WTC11 (cell line): ENCODE results near the gene SMG7. TPM values are rescaled to one million over a fixed set of nuclear protein-coding genes. Genes with fewer than 3 reads are reported as not detected.

Experiments
- ATAC-seq: fragments of 200-7000 bp; cut with Tn5 transposase; 2 replicates; pipeline ENCODE4 v1.10.0; 2021; ENCODE audit warnings: mild to moderate bottlenecking, moderate library complexity
- CTCF ChIA-PET: fragments of 300-600 bp; sonication (Branson Sonifier 250); formaldehyde crosslinking; loops from one replicate; lab custom pipeline; 2021; ENCODE audit warnings: antibody characterized with exemption; lab: Charles Lee
- POLR2A ChIA-PET: fragments of 350-600 bp; sonication (Branson Sonifier 250); formaldehyde crosslinking; loops from one replicate; lab custom pipeline; 2021; ENCODE audit warnings: antibody characterized with exemption; lab: Charles Lee
- DNase-seq: peaks from one replicate; pipeline ENCODE4 v3.0.0; 2021; ENCODE audit warnings: low spot score
- H3K27ac Mint-ChIP-seq: 2 replicates; pipeline ENCODE4 v1.8.0; 2021; ENCODE audit warnings: mixed read lengths
- H3K27me3 Mint-ChIP-seq: 2 replicates; pipeline ENCODE4 v1.8.0; 2021; ENCODE audit warnings: low read depth, mild to moderate bottlenecking, moderate library complexity, mixed read lengths
- H3K36me3 Mint-ChIP-seq: 2 replicates; pipeline ENCODE4 v1.8.0; 2021; ENCODE audit warnings: mixed read lengths
- H3K4me1 Mint-ChIP-seq: 2 replicates; pipeline ENCODE4 v1.8.0; 2022; ENCODE audit warnings: mixed read lengths
- H3K4me3 Mint-ChIP-seq: 2 replicates; pipeline ENCODE4 v1.8.0; 2021; ENCODE audit warnings: mild to moderate bottlenecking, moderate library complexity, mixed read lengths
- H3K9me3 Mint-ChIP-seq: 2 replicates; pipeline ENCODE4 v1.8.0; 2021; ENCODE audit warnings: mixed read lengths
- ATF1 ChIP-seq: sonication (generic); formaldehyde crosslinking; IDR thresholded peaks from 2 replicates; pipeline ENCODE4 v1.8.1; 2023; ENCODE audit warnings: mild to moderate bottlenecking, moderate library complexity, missing genetic modification reagents
- ATF3 ChIP-seq: sonication (generic); formaldehyde crosslinking; conservative IDR thresholded peaks from 2 replicates; pipeline ENCODE4 v1.8.1; 2022; ENCODE audit warnings: mild to moderate bottlenecking, missing genetic modification reagents
- CBFB ChIP-seq: sonication (generic); formaldehyde crosslinking; IDR thresholded peaks from 2 replicates; pipeline ENCODE4 v1.8.1; 2022; ENCODE audit warnings: mild to moderate bottlenecking, low read depth, missing genetic modification reagents
- CREB1 ChIP-seq: sonication (generic); formaldehyde crosslinking; IDR thresholded peaks from 2 replicates; pipeline ENCODE4 v1.8.0; 2023; ENCODE audit warnings: mild to moderate bottlenecking, missing genetic modification reagents
- E2F1 ChIP-seq: sonication (generic); formaldehyde crosslinking; IDR thresholded peaks from 2 replicates; pipeline ENCODE4 v1.8.0; 2022; ENCODE audit warnings: mild to moderate bottlenecking, missing genetic modification reagents
- E2F5 ChIP-seq: sonication (generic); formaldehyde crosslinking; IDR thresholded peaks from 2 replicates; pipeline ENCODE4 v1.8.1; 2022; ENCODE audit warnings: mild to moderate bottlenecking, moderate library complexity, missing genetic modification reagents
- ELF4 ChIP-seq: sonication (generic); formaldehyde crosslinking; IDR thresholded peaks from 2 replicates; pipeline ENCODE4 v1.8.1; 2022; ENCODE audit warnings: low read depth, mild to moderate bottlenecking, moderate library complexity, missing genetic modification reagents
- GRHL2 ChIP-seq: fragments of 250-450 bp; sonication (Bioruptor Pico); IDR thresholded peaks from 2 replicates; pipeline ENCODE4 v1.8.0; 2022; ENCODE audit warnings: mild to moderate bottlenecking, moderate library complexity; ENCODE audit not compliant: insufficient replicate concordance, severe bottlenecking
- JAZF1 ChIP-seq: fragments of 250-450 bp; sonication (Bioruptor Pico); IDR thresholded peaks from 2 replicates; pipeline ENCODE4 v1.9.0; 2021; ENCODE audit warnings: moderate library complexity, mild to moderate bottlenecking, inconsistent platforms
- JUN ChIP-seq: sonication (generic); formaldehyde crosslinking; IDR thresholded peaks from 2 replicates; pipeline ENCODE4 v1.8.0; 2023; ENCODE audit warnings: mild to moderate bottlenecking, missing genetic modification reagents
- KAT7 ChIP-seq: sonication (generic); formaldehyde crosslinking; IDR thresholded peaks from 2 replicates; pipeline ENCODE4 v1.8.1; 2023; ENCODE audit warnings: missing genetic modification reagents, mild to moderate bottlenecking, borderline replicate concordance
- MXD4 ChIP-seq: fragments of 250-450 bp; sonication (Bioruptor Pico); IDR thresholded peaks from 2 replicates; pipeline ENCODE4 v1.8.0; 2021; ENCODE audit warnings: mild to moderate bottlenecking, moderate library complexity, borderline replicate concordance
- NFE2L1 ChIP-seq: sonication (generic); formaldehyde crosslinking; IDR thresholded peaks from 2 replicates; pipeline ENCODE4 v1.8.1; 2023; ENCODE audit warnings: missing genetic modification reagents
- PRDM15 ChIP-seq: sonication (generic); formaldehyde crosslinking; IDR thresholded peaks from 2 replicates; pipeline ENCODE4 v1.8.0; 2022; ENCODE audit warnings: missing genetic modification reagents
- SMAD3 ChIP-seq: sonication (generic); formaldehyde crosslinking; IDR thresholded peaks from 2 replicates; pipeline ENCODE4 v1.8.0; 2022; ENCODE audit warnings: missing genetic modification reagents, mild to moderate bottlenecking, borderline replicate concordance
- SOX15 ChIP-seq: fragments of 250-450 bp; sonication (Bioruptor Pico); IDR thresholded peaks from 2 replicates; pipeline ENCODE4 v1.9.0; 2021; ENCODE audit warnings: mild to moderate bottlenecking
- ZMAT4 ChIP-seq: fragments of 250-450 bp; sonication (Bioruptor Pico); IDR thresholded peaks from 2 replicates; pipeline ENCODE4 v1.9.0; 2021; ENCODE audit warnings: mild to moderate bottlenecking
- ZNF219 ChIP-seq: sonication (generic); formaldehyde crosslinking; IDR thresholded peaks from 2 replicates; pipeline ENCODE4 v1.8.0; 2023; ENCODE audit warnings: missing genetic modification reagents, mild to moderate bottlenecking, borderline replicate concordance
- ZNF263 ChIP-seq: sonication (generic); formaldehyde crosslinking; IDR thresholded peaks from 2 replicates; pipeline ENCODE4 v1.8.1; 2022; ENCODE audit warnings: low read depth, mild to moderate bottlenecking, moderate library complexity, missing genetic modification reagents
- ZNF396 ChIP-seq: fragments of 250-450 bp; sonication (Bioruptor Pico); IDR thresholded peaks from 2 replicates; pipeline ENCODE4 v1.8.0; 2021; ENCODE audit warnings: mild to moderate bottlenecking, moderate library complexity, borderline replicate concordance
- ZNF416 ChIP-seq: fragments of 250-450 bp; sonication (Bioruptor Pico); IDR thresholded peaks from 2 replicates; pipeline ENCODE4 v1.9.0; 2021; ENCODE audit warnings: mild to moderate bottlenecking, inconsistent platforms
- ZNF512 ChIP-seq: sonication (generic); formaldehyde crosslinking; IDR thresholded peaks from 2 replicates; pipeline ENCODE4 v1.8.1; 2022; ENCODE audit warnings: missing genetic modification reagents, borderline replicate concordance
- total RNA-seq: library from RNA; stranded (reverse); gene quantifications from 3 replicates; pipeline ENCODE4 v1.2.3, GENCODE V29; 2021

Gene SMG7
- total RNA-seq, 1 experiment from 2014 or later: 57.8 TPM

GRCh38 chr1:183597656-183598347, 125.5 kb downstream of the SMG7 start:
- ChIA-PET CTCF (interaction anchor here (0.7 kb wide), 1 partner anchor 31 kb away, joined by 4 read pairs; no protein-coding TSS in a partner anchor), POLR2A (interaction anchor here (0.5 kb wide), 1 partner anchor 37 kb away, joined by 10 read pairs; no protein-coding TSS in a partner anchor)
- Mint-ChIP-seq H3K36me3 (no peaks in the 10 kb centered on the region), H3K4me1 (peaks cover 10% of the 10 kb centered on the region), H3K9me3 (no peaks in the 10 kb centered on the region), H3K4me3 (no peak overlapping the region), H3K27me3 (no peaks in the 10 kb centered on the region), H3K27ac (no peak overlapping the region)
- ATAC-seq (no peak), DNase-seq (no peak)
- TF ChIP-seq PRDM15 (CRISPR knock-in tag) (no peak), ZMAT4 (CRISPR knock-in tag) (no peak), ZNF512 (CRISPR knock-in tag) (no peak), KAT7 (CRISPR knock-in tag) (no peak), ZNF416 (CRISPR knock-in tag) (no peak), ELF4 (CRISPR knock-in tag) (no peak), CBFB (CRISPR knock-in tag) (no peak), GRHL2 (no peak), MXD4 (CRISPR knock-in tag) (no peak), E2F5 (CRISPR knock-in tag) (no peak), SMAD3 (CRISPR knock-in tag) (no peak), ZNF263 (CRISPR knock-in tag) (no peak), ZNF396 (CRISPR knock-in tag) (no peak), ATF3 (CRISPR knock-in tag) (no peak)

GRCh38 chr1:183598386-183598785, 126.1 kb downstream of the SMG7 start:
- Mint-ChIP-seq H3K4me3 (no peak overlapping the region), H3K9me3 (no peaks in the 10 kb centered on the region), H3K36me3 (no peaks in the 10 kb centered on the region), H3K27me3 (no peaks in the 10 kb centered on the region), H3K27ac (no peak overlapping the region), H3K4me1 (peaks cover 4% of the 10 kb centered on the region)
- DNase-seq: no peak
- TF ChIP-seq ZNF416 (CRISPR knock-in tag) (no peak), SOX15 (no peak), ATF1 (no peak), ZNF219 (CRISPR knock-in tag) (no peak), JAZF1 (CRISPR knock-in tag) (no peak), JUN (CRISPR knock-in tag) (no peak), NFE2L1 (CRISPR knock-in tag) (no peak), E2F1 (no peak), CREB1 (CRISPR knock-in tag) (no peak)
- CTCF ChIA-PET: interaction anchor here (0.7 kb wide), 1 partner anchor 31 kb away, joined by 4 read pairs; no protein-coding TSS in a partner anchor
- no peak for ATAC-seq
- POLR2A ChIA-PET: no interaction called here
